Nephron progenitor cell (in vitro differentiated cells): ENCODE results near the gene INTS6.

Source experiments
- DNase-seq: peaks from one replicate; pipeline ENCODE4 v3.0.0; 2021
- H3K27ac Mint-ChIP-seq: 2 replicates; pipeline ENCODE4 v1.8.0; 2021; ENCODE audit warnings: mild to moderate bottlenecking, moderate library complexity, mixed read lengths
- H3K27me3 Mint-ChIP-seq: 2 replicates; pipeline ENCODE4 v1.8.0; 2021; ENCODE audit warnings: mild to moderate bottlenecking, low read depth, mixed read lengths; ENCODE audit not compliant: poor library complexity
- H3K36me3 Mint-ChIP-seq: 2 replicates; pipeline ENCODE4 v1.8.0; 2021; ENCODE audit warnings: low read depth, mixed read lengths
- H3K4me1 Mint-ChIP-seq: 2 replicates; pipeline ENCODE4 v1.8.0; 2021; ENCODE audit warnings: mixed read lengths
- H3K4me3 Mint-ChIP-seq: 2 replicates; pipeline ENCODE4 v1.8.0; 2021; ENCODE audit warnings: mild to moderate bottlenecking, moderate library complexity, mixed read lengths
- H3K9me3 Mint-ChIP-seq: 2 replicates; pipeline ENCODE4 v1.8.0; 2021; ENCODE audit warnings: mild to moderate bottlenecking, moderate library complexity, mixed read lengths
- TF ChIP-seq, protein P1 (sequence below): fragments of 200-600 bp; sonication (generic); IDR thresholded peaks from 2 replicates; pipeline ENCODE4 v1.5.0; 2021; ENCODE audit warnings: antibody characterized with exemption

Gene INTS6

DNA sequence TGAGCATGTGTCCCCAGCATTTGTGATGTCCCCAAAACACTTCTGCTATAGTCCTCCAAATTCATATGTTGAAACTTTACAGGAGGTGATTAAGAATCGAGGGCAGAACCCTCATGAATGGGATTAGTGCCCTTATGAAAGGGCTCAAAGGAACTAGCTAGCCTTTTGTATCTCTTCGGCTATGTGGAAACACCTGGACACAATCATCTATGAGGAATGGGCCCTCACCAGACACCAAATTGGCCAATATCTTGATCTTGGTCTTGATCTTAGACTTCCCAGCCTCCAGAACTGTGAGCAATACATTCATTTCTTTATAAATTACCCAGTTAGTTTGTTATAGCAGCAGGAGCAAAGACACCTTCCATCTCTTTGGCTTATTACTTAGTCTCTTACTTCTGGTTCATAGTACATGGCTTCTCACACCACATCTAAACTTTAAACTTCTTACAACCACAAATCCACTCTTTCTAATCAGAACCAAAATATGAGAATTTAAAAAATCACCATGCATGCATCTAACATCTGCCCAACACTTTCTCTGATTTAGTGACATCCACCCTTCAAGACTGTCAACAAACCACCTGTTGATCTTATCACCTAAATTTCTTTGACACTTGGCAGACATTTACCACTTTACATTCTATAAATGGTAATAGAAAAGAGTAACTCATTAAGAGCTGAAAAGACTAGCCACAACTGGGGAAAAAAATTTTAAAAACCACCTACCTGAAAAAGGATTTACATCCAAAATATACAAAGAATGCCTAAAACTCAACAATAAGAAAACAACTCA, 120.1 kb downstream of the INTS6 start:
- no peak overlapping the region for H3K27ac Mint-ChIP-seq
- H3K27me3 Mint-ChIP-seq: peaks cover 16% of the 10 kb centered on the region
- TF ChIP-seq, protein P1, sequence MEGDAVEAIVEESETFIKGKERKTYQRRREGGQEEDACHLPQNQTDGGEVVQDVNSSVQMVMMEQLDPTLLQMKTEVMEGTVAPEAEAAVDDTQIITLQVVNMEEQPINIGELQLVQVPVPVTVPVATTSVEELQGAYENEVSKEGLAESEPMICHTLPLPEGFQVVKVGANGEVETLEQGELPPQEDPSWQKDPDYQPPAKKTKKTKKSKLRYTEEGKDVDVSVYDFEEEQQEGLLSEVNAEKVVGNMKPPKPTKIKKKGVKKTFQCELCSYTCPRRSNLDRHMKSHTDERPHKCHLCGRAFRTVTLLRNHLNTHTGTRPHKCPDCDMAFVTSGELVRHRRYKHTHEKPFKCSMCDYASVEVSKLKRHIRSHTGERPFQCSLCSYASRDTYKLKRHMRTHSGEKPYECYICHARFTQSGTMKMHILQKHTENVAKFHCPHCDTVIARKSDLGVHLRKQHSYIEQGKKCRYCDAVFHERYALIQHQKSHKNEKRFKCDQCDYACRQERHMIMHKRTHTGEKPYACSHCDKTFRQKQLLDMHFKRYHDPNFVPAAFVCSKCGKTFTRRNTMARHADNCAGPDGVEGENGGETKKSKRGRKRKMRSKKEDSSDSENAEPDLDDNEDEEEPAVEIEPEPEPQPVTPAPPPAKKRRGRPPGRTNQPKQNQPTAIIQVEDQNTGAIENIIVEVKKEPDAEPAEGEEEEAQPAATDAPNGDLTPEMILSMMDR: no peak
- no peaks in the 10 kb centered on the region for H3K4me1 Mint-ChIP-seq
- H3K36me3 Mint-ChIP-seq: no peaks in the 10 kb centered on the region
- no peak for DNase-seq
- no peaks in the 10 kb centered on the region for H3K9me3 Mint-ChIP-seq
- H3K4me3 Mint-ChIP-seq: no peak overlapping the region

DNA sequence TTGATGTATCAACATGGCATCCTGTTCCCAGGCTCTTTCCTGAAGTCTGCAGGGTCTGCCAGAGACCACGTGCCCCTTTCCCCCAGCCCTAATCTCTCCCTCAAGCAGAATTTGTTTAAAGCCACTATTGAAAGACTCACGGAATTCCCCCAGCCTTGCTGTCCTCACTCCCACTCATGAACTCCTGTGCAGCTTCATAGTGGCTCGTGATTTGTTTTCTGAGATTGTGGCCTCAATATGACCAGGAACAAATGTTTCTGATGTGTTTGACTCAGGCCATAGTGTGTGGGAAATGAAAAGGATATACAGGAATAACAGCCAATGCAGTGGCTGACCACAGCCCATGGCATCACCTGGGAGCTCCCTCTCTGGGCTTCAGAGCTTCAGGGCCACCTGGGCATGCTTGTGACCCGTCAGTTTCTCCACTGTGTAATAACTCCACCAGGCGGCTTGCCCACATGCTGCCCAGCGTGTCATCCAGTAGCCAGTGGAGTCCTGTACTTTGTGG, 121.4 kb downstream of the INTS6 start:
- no peak overlapping the region for H3K4me3 Mint-ChIP-seq
- TF ChIP-seq, protein P1: no peak
- H3K27me3 Mint-ChIP-seq: peaks cover 7% of the 10 kb centered on the region
- no peaks in the 10 kb centered on the region for H3K4me1 Mint-ChIP-seq
- H3K27ac Mint-ChIP-seq: no peak overlapping the region
- DNase-seq: no peak
- no peaks in the 10 kb centered on the region for H3K9me3 Mint-ChIP-seq
- H3K36me3 Mint-ChIP-seq: no peaks in the 10 kb centered on the region

DNA sequence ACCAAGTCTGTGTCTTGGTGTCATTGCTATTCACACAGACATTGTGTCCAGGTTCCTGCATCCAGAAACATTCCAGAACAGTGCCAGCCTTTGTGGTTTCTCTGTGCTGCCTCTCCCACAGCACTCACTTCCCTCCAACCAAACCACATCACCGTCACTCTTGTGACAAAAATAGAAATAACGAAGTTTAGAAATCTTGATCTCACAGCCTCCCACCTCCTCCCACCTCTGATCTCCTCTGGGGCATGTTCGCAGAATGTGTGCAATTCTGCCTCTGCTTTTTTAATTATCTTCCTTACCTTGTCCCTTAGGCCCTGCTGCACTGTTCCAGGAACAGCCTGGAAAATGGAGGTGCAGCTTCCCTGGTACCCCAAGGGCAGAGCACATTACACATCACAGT, 122.0 kb downstream of the INTS6 start:
- Mint-ChIP-seq H3K36me3 (no peaks in the 10 kb centered on the region), H3K27ac (no peak overlapping the region), H3K27me3 (peaks cover 8% of the 10 kb centered on the region), H3K4me1 (no peaks in the 10 kb centered on the region), H3K4me3 (no peak overlapping the region), H3K9me3 (no peaks in the 10 kb centered on the region)
- TF ChIP-seq, protein P1: no peak
- DNase-seq: no peak

DNA sequence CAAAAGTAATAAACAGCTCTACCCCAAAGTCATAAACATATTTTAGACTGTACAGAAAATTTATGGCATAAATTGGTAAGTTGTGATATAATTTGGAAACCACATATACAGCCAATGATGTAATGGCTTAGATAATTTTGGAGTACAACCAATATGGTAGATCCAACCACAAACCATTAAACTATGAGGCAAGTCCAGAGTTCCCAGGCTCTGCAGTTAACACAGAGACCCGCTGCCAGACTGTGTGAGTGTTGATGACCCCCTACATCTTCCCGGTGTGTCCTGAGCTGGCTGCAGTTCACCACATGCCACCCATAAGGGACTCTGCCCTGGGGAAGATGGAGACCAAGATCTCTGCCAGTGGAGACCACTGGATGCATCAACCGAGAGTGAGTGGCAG, 123.2 kb downstream of the INTS6 start:
- Mint-ChIP-seq H3K9me3 (no peaks in the 10 kb centered on the region), H3K4me3 (no peak overlapping the region), H3K4me1 (no peaks in the 10 kb centered on the region), H3K27ac (no peak overlapping the region), H3K36me3 (no peaks in the 10 kb centered on the region), H3K27me3 (peaks cover 5% of the 10 kb centered on the region)
- TF ChIP-seq, protein P1: no peak
- no peak for DNase-seq

DNA sequence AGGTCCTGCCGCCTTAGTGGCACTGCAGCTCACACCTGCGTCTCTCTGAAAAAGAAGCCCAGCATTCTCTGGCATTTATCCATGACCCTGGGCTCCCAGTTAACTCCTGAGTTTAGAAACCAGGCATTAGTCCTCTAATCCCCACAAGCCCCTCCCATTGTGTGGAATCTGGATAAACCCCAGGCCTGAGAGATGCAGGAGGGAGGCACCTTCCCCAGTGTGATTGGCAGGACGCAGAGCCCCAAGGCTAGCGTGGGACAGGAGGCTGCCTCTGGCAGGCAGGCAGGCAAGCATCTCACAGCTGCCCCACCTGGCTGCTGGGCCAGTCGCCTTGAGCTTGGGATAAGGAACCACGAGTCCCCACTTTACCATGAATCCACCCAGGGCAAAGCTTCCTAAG, 124.3 kb downstream of the INTS6 start:
- H3K36me3 Mint-ChIP-seq: no peaks in the 10 kb centered on the region
- H3K9me3 Mint-ChIP-seq: no peaks in the 10 kb centered on the region
- H3K27me3 Mint-ChIP-seq: peaks cover 5% of the 10 kb centered on the region
- TF ChIP-seq, protein P1: no peak
- H3K4me3 Mint-ChIP-seq: no peak overlapping the region
- H3K27ac Mint-ChIP-seq: no peak overlapping the region
- no peak for DNase-seq
- H3K4me1 Mint-ChIP-seq: no peaks in the 10 kb centered on the region

DNA sequence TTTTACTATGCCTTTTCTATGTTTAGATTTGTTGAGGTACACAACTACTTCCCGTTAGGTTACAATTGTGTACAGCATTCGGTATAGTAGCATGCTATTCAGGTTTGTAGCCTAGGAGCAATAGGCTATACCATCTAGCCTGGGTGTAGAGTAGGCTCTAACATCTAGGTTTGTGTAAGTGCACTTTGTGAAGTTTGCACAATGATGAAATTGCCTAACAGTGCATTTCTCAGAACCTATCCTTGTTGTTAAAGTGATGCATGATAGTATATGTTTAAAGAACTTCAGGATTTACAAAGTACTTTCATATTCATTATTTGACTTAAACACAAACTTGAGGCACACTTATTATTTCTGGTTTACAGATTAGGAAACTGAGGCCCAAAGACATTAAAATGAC, 124.9 kb downstream of the INTS6 start:
- Mint-ChIP-seq H3K9me3 (no peaks in the 10 kb centered on the region), H3K27ac (no peak overlapping the region), H3K27me3 (peaks cover 8% of the 10 kb centered on the region), H3K4me3 (no peak overlapping the region), H3K4me1 (no peaks in the 10 kb centered on the region), H3K36me3 (no peaks in the 10 kb centered on the region)
- TF ChIP-seq, protein P1: no peak
- no peak for DNase-seq
